AG20443 (cell line): Measurements from ENCODE around the gene BLID.

Experiments used
- DNase-seq: peaks from one replicate; pipeline ENCODE4 v3.0.0; 2012; ENCODE audit warnings: low spot score, mixed read lengths

The BLID gene

DNA sequence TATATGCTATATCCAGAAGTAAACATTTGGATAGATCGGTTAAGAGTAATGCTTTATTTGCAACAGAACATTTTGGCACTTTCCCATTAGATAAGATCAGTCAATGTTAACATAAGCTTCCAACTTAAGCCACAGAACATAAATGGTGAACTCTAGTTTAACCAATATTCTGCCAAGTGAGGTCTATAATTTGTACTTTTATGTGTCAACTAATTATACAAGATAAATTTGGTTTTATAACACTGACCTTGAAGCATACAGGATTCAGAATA lies 23.5 kb upstream of the BLID start:
- DNase-seq, result no peak

GRCh38 chr11:122138744-122139594 lies 23.0 kb upstream of the BLID start:
- no peak for DNase-seq

DNA sequence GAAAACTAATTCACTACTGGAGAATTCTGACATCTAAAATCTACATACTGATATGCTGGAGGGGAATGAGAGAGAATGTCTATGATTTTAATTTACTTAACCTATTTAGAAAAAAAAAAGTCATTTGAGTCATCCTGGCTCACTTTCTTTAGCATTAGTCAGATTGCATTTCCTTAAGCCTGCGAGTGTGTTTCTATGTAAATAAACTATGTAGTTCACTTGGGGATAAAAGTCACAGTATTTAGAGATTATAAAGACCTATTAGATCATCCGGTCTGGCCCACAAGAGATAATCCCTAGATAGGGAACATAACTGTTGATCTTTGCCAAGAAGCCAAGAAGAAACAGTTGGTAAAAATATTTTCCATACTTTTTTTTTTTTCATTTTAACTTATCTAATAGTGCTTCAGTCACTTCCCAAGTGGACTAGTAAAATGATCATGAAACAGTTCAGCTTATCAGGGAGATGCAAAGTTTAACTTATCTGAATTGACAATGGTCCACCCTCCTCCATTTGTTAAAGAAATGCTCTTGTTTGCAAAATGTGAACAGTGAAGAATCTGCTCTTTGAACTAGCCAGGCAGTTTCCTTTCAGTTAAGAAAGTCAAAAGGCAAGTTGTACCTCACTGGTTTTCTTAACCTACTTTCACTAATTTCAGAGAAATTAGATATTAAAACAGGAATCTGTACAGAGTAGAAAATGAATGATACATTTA lies 21.2 kb upstream of the BLID start:
- DNase-seq, result peak; percentile 61

- DNase-seq, result no peak
Observed at GRCh38 chr11:122131126-122131525, 15.1 kb upstream of the BLID start.

GRCh38 chr11:122128146-122128545 lies 12.1 kb upstream of the BLID start:
- DNase-seq, result no peak

GRCh38 chr11:122127020-122127419 lies 11.0 kb upstream of the BLID start:
- no peak for DNase-seq

- DNase-seq, result no peak
Observed at GRCh38 chr11:122126024-122126688, 10.1 kb upstream of the BLID start.

DNA sequence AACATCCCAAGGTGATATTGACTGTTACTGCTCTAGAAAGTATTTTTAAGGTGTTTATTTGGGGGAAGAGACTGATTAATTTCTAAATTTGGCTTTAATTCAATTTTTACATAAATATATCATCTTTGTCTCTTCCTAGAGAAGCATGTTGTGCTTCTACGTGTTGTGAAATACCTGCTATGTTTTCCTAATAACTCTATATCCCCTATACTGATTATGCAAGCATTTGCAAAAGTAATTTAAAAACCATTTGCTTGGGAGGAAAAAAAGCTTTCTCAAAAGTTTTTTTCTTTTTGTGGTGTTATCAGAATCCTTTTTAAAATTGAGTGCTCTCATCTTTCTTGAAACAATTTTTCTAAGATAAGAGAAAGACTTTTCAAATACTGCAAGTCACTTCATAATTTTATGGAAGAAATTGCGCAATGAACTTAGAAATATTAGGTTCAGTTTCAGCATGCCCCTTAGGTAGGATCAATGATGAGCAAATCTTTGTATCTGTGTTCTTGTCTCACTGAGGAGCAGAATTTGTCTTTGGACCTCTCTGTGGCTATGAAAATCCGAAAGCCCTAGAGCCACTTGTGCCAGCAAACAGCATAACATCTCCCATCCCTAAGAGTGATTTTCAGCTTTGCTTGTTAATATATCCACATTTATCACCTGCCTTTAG lies 7.4 kb upstream of the BLID start:
- no peak for DNase-seq

DNA sequence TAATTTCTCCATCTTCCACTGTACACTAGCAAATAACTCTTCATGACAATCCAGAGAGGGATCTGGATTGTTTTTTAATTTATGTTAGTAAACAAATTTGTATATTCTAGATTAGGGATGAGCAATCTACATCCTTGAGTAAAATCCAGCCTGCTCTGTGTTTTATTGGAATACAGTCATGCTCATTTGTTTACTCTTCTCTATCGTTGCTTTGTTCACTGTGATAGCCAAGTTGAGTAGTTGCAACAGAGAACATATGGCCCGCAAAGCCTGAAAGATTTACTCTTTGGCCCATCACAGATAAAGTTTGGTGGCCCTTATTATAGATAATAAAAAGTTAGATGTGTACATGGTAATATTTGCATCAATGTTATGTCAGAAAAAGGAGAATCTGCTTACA lies 6.2 kb upstream of the BLID start:
- DNase-seq, result no peak

DNA sequence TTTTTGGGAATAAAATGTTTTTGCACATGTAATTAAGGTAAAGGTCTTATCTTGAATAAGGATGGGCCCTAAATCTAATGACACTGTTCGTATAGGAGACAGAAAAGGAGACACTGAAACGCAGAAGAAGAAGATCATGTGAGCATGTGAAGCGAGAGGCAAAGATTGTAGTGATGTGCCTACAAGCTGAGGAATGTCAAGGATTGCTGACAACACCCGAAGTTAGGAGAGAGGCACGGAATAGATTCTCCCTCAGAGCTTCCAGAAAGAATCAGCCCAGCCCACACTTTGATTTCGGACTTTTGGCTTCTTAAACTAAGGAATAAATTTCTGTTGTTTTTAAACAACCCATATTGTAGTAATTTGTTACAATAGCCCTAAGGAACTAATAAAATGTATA lies 4.1 kb upstream of the BLID start:
- DNase-seq, result peak; percentile 33

DNA sequence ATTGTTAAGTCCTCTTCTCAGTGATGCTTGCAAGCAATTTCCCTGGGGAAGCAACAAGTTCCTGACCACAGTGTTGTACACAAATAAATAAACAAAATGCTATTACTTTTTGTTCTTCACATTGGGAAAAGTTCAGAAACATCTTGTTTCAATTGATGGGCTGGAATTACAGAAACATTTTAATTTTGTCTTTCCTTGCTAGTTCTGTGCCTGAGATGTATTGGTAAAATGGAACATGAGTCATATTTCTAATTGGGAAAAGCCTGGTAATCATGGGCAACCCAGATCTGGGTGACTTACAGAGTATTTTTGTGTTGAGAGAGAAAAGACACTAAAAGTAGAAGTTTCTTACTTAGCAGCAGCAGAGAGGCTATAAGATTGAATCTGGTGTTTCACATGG lies 576 bp upstream of the BLID start:
- DNase-seq, result no peak

DNA sequence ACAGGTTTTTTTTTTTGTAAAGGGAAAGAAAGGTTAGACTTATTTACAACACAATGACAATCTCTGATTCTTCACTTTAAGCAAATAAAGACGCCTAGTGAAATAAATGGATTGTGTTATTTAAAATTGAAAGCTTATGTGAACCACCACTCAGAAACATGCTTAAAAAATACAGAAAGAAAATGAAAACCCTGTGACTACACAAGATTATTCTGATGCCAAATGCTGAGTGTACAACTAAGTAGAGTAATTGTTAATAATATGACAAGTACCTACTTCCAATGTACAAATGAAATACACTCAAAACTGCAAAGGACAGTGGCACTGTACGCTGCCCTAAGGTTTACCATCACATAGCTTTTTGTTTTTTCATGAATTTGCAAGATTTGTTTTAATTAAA lies 1.0 kb downstream of the BLID start:
- DNase-seq, result no peak

DNA sequence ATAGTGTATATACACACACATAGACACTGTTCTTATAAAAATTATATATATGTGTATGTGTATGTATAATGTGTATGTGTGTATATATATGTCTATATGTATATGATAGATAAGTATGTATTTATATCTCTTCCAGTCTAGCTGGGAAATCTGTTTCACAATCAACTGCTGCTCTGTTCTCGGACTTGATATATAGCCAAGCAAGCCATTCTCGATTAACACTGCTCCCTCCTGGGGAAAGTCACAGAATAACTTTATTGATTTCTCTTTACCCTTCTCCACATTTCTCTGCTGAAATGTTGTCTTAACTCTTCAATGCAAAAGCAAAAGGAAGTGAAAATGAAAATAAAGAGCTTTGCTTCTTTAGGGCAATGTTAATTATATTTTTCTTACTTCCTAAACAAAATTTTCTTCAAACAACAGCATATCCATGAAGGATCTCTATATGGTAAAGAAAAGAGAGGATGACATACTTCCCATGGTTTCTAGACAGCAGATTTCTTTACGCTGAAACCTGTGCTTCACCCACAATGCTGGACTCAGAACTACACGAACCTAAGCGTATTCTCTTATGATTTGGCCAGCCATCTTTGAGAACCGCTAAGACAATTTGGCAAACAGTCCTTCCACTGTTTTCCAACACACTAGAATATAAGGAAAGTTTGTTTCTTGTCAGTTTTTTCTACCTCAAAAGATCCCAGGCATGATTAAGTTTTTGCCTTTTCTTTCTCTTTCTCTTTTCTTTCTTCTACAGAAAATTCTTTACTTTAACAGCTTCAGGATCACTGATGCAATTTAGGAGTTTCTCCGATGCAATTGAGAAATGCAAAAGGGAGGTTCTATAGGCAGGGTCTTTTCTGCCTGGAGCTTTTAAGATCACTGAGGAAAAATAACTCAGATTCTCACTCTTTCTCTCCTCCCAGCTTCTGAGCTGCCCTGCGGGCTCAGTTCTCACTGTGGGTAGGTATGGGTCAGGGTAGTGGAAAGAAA lies 1.9 kb downstream of the BLID start:
- no peak for DNase-seq

DNA sequence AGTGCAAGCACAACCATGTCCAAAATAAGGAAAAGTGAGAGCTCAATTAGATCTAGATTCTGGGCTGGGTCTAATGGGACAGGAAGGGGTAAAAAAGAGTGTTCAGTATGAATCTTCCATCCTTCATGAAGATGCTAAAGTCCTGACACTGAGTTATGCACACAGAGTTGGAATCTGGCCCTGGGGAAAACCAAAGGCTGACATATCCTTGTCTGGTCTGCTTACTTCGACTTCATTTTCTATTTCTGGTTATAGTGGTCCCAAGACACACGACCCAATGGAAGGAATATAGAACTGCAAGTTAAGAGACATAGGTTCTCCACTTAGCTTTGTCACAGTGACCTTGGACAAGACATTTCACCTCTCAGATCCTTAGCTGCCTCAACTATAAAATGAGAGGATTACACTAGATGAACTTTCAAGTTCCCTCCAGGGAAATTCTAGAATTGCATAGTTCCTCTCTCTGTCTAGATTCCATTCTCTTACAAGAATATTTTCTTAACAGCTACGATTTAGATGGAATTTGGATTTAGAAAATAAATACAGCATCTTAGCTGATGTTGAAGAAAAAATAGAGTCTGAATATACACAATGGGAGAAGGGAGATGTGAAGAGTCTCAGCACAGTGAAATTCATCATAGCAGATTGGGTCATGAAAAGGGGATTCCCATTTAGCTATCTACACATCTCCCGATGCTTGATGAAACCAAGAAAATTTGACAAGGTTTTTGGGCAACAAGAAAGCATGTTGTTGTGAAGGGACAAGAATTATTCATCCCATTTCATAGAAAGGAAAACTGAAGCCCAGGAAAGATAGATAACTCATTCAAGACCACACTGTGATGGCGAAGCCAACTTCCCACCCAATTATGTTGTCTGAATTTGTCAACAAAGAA lies 3.3 kb downstream of the BLID start:
- no peak for DNase-seq

- DNase-seq, result no peak
Observed at GRCh38 chr11:122109932-122110331, 6.1 kb downstream of the BLID start.

GRCh38 chr11:122108828-122109227 lies 7.2 kb downstream of the BLID start:
- DNase-seq, result no peak

DNA sequence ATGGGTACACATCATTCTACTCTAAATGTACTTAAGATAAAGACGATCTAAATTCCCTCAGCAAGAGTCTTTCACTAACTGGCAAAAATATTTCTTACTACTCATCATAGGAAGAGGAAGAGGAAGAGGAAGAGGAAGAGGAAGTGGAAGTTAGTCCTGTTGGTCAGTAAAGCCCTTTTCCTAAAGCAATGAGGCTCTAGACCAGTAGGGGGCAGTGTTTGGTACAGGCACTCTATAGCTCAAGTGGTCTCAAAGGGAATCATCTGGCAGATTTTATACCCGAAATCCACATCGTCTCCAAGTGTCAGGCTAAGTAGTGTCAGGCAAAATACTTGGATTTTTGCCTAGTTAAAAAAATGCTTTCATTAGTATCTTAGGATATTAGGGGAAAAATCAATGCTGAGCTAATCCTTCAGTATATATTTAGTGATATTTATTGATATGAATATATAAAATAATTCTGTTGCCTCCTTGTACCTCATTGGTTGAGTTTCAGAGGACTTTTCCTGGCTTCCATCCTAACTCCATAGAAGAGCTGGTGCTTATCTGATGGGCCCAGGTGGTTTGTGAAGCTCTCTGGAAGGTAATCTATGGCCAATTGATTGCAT lies 7.7 kb downstream of the BLID start:
- no peak for DNase-seq

DNA sequence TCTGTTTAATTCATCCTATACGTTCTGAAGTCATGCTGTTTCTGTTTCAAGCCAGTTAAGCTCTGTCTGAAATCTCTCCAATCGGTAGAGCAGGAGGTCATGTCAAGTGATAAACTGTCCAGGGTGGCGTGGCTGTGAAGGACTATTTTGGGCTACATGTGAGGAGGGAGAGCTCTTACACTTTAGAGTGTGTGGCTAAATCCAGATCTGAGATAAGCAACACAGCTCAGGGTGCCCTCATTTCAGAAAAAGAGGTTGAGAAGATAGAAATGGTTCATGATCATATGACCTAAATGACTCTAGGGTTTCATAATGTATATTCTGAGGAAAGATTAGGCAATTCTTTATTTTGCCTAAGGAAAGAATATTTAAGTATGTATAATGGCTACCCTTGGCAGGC lies 8.4 kb downstream of the BLID start:
- DNase-seq, result no peak

GRCh38 chr11:122107045-122107444 lies 9.0 kb downstream of the BLID start:
- DNase-seq, result no peak
